ENCODE data around the gene LCE1F. TPM values are rescaled to one million over a fixed set of nuclear protein-coding genes. Genes with fewer than 3 reads are reported as not detected.

LCE1F gene
- not detected in 5 replicates for total RNA-seq (2022; extraction: Qiagen RNA extraction)

DNA sequence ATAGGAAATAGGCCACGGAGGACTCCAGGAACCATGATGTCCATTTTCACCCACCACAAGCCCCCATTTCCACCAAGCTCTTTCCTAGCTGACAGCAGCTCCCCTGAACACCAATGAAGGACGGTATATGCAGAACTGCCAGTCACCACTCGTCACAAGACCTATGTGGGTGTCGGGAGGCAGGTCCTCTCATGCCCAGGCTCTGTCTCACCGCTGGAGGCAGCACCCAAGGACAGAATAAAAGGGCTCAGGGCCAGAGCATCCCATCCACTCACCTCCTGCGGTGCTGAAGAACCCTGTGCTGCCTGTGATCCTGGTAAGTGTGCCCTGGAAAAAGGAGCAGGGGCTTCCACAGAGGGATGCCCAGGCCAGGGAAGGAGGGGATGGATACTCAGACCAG lies at the start of gene LCE1F:
TSS of gene LCE1F (plus strand) at position 266 of the 400 bp plus-strand sequence. CDS start 1,232 bp downstream, outside the sequence.

GRCh38 chr1:152757747-152758146 lies 17.2 kb upstream of the LCE1F start, which contains the start of gene KPRP:
KPRP (plus strand) TSS chr1:152758025; CDS start chr1:152759589, 1,564 bp downstream.

GRCh38 chr1:152786077-152786476 lies 11.1 kb downstream of the LCE1F start, which contains the start of gene LCE1E:
LCE1E (plus strand) TSS chr1:152786257; CDS start chr1:152787300, 1,043 bp downstream.

GRCh38 chr1:152796421-152796820 lies 21.5 kb downstream of the LCE1F start, which contains the start of gene LCE1D:
LCE1D (plus strand) TSS chr1:152796721; CDS start chr1:152797795, 1,074 bp downstream.

GRCh38 chr1:152806576-152806975 lies 31.6 kb downstream of the LCE1F start, which contains the start of gene LCE1C:
LCE1C (minus strand) TSS chr1:152806651; CDS start chr1:152805478, 1,173 bp downstream.

DNA sequence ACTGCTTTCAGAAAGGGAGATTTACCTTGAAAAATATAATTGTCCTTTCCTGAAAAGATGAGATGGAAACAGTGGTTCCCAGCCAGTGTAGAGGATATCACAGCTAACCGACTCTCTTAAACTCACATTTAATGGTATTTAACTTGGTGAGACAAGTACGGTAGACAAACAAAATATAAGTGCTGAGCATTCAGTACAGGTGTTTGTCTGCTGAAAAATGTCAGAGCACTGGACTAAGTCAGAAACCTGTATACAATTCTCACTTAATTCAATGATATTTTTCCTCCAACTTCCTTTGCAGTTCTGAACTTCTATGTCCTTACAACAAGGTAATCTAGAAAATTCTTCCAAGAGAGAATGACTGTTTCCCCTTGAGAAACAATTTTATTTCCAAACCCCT lies 36.7 kb downstream of the LCE1F start, which contains the start of gene LCE1B:
TSS of gene LCE1B (plus strand) at position 301 of the 400 bp plus-strand sequence. CDS start 476 bp downstream, outside the sequence.

Other genes starting within 250 kb of the LCE1F start
- 0.30 TPM in 1 of 5 replicates, not detected in the others for gene LCE3E, start 208.4 kb upstream of the LCE1F start, total RNA-seq (2022; extraction: Qiagen RNA extraction)
- gene LCE3D, start 194.6 kb upstream of the LCE1F start, total RNA-seq (2022; extraction: Qiagen RNA extraction): 2.6 to 3.6 TPM (median 3.1 TPM) in 5 replicates
- gene LCE3C, start 174.9 kb upstream of the LCE1F start, total RNA-seq (2022; extraction: Qiagen RNA extraction): not detected in 5 replicates
- gene LCE3B, start 161.3 kb upstream of the LCE1F start, total RNA-seq (2022; extraction: Qiagen RNA extraction): not detected in 5 replicates
- gene LCE3A, start 152.0 kb upstream of the LCE1F start, total RNA-seq (2022; extraction: Qiagen RNA extraction): not detected in 5 replicates
- gene LCE2D, start 111.8 kb upstream of the LCE1F start, total RNA-seq (2022; extraction: Qiagen RNA extraction): not detected in 5 replicates
- not detected in 5 replicates for gene LCE2C, start 99.9 kb upstream of the LCE1F start, total RNA-seq (2022; extraction: Qiagen RNA extraction)
- not detected in 5 replicates for gene LCE2B, start 89.0 kb upstream of the LCE1F start, total RNA-seq (2022; extraction: Qiagen RNA extraction)
- not detected in 5 replicates for gene LCE2A, start 76.8 kb upstream of the LCE1F start, total RNA-seq (2022; extraction: Qiagen RNA extraction)
- not detected in 5 replicates for gene LCE4A, start 67.0 kb upstream of the LCE1F start, total RNA-seq (2022; extraction: Qiagen RNA extraction)
- not detected in 5 replicates for gene KPRP, start 17.1 kb upstream of the LCE1F start, total RNA-seq (2022; extraction: Qiagen RNA extraction)
- 0.08 to 0.17 TPM (median 0.12 TPM) in 3 of 5 replicates, not detected in the others for gene LCE1E, start 11.1 kb downstream of the LCE1F start, total RNA-seq (2022; extraction: Qiagen RNA extraction)
- not detected in 5 replicates for gene LCE1D, start 21.6 kb downstream of the LCE1F start, total RNA-seq (2022; extraction: Qiagen RNA extraction)
- gene LCE1C, start 31.5 kb downstream of the LCE1F start, total RNA-seq (2022; extraction: Qiagen RNA extraction): not detected in 5 replicates
- 0.11 TPM in 1 of 5 replicates, not detected in the others for gene LCE1B, start 36.8 kb downstream of the LCE1F start, total RNA-seq (2022; extraction: Qiagen RNA extraction)
- gene LCE1A, start 52.3 kb downstream of the LCE1F start, total RNA-seq (2022; extraction: Qiagen RNA extraction): not detected in 5 replicates
- not detected in 5 replicates for gene LCE6A, start 67.7 kb downstream of the LCE1F start, total RNA-seq (2022; extraction: Qiagen RNA extraction)
- gene LCE7A, start 84.9 kb downstream of the LCE1F start, total RNA-seq (2022; extraction: Qiagen RNA extraction): not detected in 5 replicates
- not detected in 5 replicates for gene SMCP, start 103.2 kb downstream of the LCE1F start, total RNA-seq (2022; extraction: Qiagen RNA extraction)
- gene IVL, start 133.4 kb downstream of the LCE1F start, total RNA-seq (2022; extraction: Qiagen RNA extraction): 0.07 to 0.09 TPM (median 0.08 TPM) in 3 of 5 replicates, not detected in the others
- not detected in 5 replicates for gene SPRR5, start 172.1 kb downstream of the LCE1F start, total RNA-seq (2022; extraction: Qiagen RNA extraction)
- gene SPRR4, start 195.5 kb downstream of the LCE1F start, total RNA-seq (2022; extraction: Qiagen RNA extraction): not detected in 5 replicates
- not detected in 5 replicates for gene SPRR1A, start 208.9 kb downstream of the LCE1F start, total RNA-seq (2022; extraction: Qiagen RNA extraction)
- not detected in 5 replicates for gene SPRR3, start 226.6 kb downstream of the LCE1F start, total RNA-seq (2022; extraction: Qiagen RNA extraction)

Data from A549 treated with Hydrocortisone at 1 μM for 4 hours (cell line).